K562 (cell line): ENCODE data around the gene FANCF. TPM values are rescaled to one million over a fixed set of nuclear protein-coding genes. Genes with fewer than 3 reads are reported as not detected.

Experiments used
- ATAC-seq: fragments of 200-7000 bp; cut with Tn5 transposase; 3 replicates; pipeline ENCODE4 v1.9.1; 2020; ENCODE audit warnings: moderate library complexity
- Bru-seq: library from RNA; stranded (reverse); fragments of 400-500 nt; gene quantifications from one replicate; lab custom pipeline; 2021; lab: Mats Ljungman, UMichigan
- BruChase-seq, 2 experiments: library from RNA; stranded (reverse); fragments of 400-500 nt; gene quantifications; one replicate each; lab custom pipeline; 2021; lab: Mats Ljungman, UMichigan
- BruUV-seq: library from RNA; stranded (reverse); fragments of 400-500 nt; replicated peaks from 2 replicates; lab custom pipeline; 2021; lab: Mats Ljungman, UMichigan
- CTCF ChIA-PET: fragments of 300-600 bp; formaldehyde crosslinking; extraction: SDS; loops from one replicate; lab custom pipeline; 2021; ENCODE audit warnings: low intra/inter-chr PET ratio; lab: Yijun Ruan, JAX
- POLR2A ChIA-PET: fragments of 300-600, 350-650 bp; sonication (Branson Sonifier 250); formaldehyde crosslinking; extraction: SDS; loops from one replicate; lab custom pipeline; 2021; ENCODE audit warnings: antibody characterized with exemption, inconsistent platforms; lab: Yijun Ruan, JAX
- DNase-seq, 4 experiments: peaks; one replicate each; pipeline versions ENCODE4 v3.0.0 to v3.0.0-alpha.2; 2011 to 2018; ENCODE audit warnings: low spot score in 3 of 4, mixed read lengths in 3 of 4; ENCODE audit errors: extremely low read depth in 1 of 4
- FAIRE-seq: peaks from 2 replicates; lab custom pipeline; 2011; peaks lifted over from hg19 to GRCh38; lab: Jason Lieb, UNC
- H2AFZ ChIP-seq: 2 replicates; pipeline ENCODE4 v1.6.0; 2011; ENCODE audit warnings: low read depth, low read length, control low read depth, inconsistent platforms
- H3K27ac ChIP-seq: fragments of 200-600 bp; 3 replicates; pipeline ENCODE4 v1.8.0; 2011; ENCODE audit warnings: low read depth, mild to moderate bottlenecking, control low read depth, inconsistent platforms, low read length, moderate library complexity, mixed read lengths; ENCODE audit errors: extremely low read depth
- H3K27me3 ChIP-seq, 2 experiments: fragments of 300-600 bp in 1 of 2; 2 replicates in 1 of 2; 3 replicates in 1 of 2; pipeline versions ENCODE4 v1.6.0 to v1.8.0; 2011; ENCODE audit warnings: inconsistent platforms in 2 of 2, low read length in 2 of 2, mild to moderate bottlenecking in 1 of 2, mixed read lengths in 1 of 2, moderate library complexity in 1 of 2; ENCODE audit not compliant: control insufficient read depth in 2 of 2, insufficient read depth in 2 of 2
- H3K36me3 ChIP-seq: fragments of 300-600 bp; 3 replicates; pipeline ENCODE4 v1.8.0; 2011; ENCODE audit warnings: mild to moderate bottlenecking, low read length, inconsistent platforms; ENCODE audit not compliant: control insufficient read depth, insufficient read depth
- H3K4me1 ChIP-seq, 2 experiments: fragments of 200-600 bp in 1 of 2; replicated peaks in 1 of 2; 2 replicates in 1 of 2; 3 replicates in 1 of 2; pipeline versions ENCODE4 v1.5.1 to v1.8.0; 2011; ENCODE audit warnings: inconsistent platforms in 2 of 2, low read length in 2 of 2, mild to moderate bottlenecking in 1 of 2, mixed read lengths in 1 of 2, moderate library complexity in 1 of 2; ENCODE audit not compliant: control insufficient read depth in 2 of 2, insufficient read depth in 2 of 2
- H3K4me2 ChIP-seq: 2 replicates; pipeline ENCODE4 v1.6.1; 2011; ENCODE audit warnings: low read length, control low read depth, inconsistent platforms, mixed read lengths; ENCODE audit not compliant: insufficient read depth
- H3K4me3 ChIP-seq: fragments of 200-600 bp; sonication (generic), shearing (Covaris generic); 2 replicates; pipeline ENCODE4 v1.5.1; 2016; ENCODE audit warnings: control low read depth, inconsistent platforms
- H3K79me2 ChIP-seq: fragments of 200-600 bp; 3 replicates; pipeline ENCODE4 v1.8.0; 2011; ENCODE audit warnings: low read length, inconsistent platforms; ENCODE audit not compliant: control insufficient read depth, insufficient read depth
- H3K9ac ChIP-seq, 2 experiments: 2 replicates each; pipeline versions ENCODE4 v1.6.0 to v1.6.1; 2011; ENCODE audit warnings: low read depth in 2 of 2, low read length in 2 of 2, control low read depth in 1 of 2, inconsistent platforms in 1 of 2, mild to moderate bottlenecking in 1 of 2, mixed read lengths in 1 of 2; ENCODE audit not compliant: insufficient read depth in 1 of 2
- H3K9me1 ChIP-seq: one replicate; pipeline ENCODE4 v1.6.0; 2011; ENCODE audit warnings: inconsistent platforms, mild to moderate bottlenecking, low read length, moderate library complexity; ENCODE audit not compliant: control insufficient read depth, insufficient read depth
- H3K9me3 ChIP-seq: replicated peaks from 2 replicates; pipeline ENCODE4 v1.5.1; 2011; ENCODE audit warnings: low read depth, low read length, inconsistent platforms; ENCODE audit not compliant: control insufficient read depth, insufficient read depth
- H4K20me1 ChIP-seq: replicated peaks from 2 replicates; pipeline ENCODE4 v1.6.1; 2011; ENCODE audit warnings: low read length, inconsistent platforms, mixed read lengths; ENCODE audit not compliant: control insufficient read depth, insufficient read depth
- BDP1 ChIP-seq: IDR thresholded peaks from 3 replicates; pipeline ENCODE4 v1.6.1; 2011; ENCODE audit not compliant: insufficient read length, insufficient read depth
- CTCFL ChIP-seq: IDR thresholded peaks from 2 replicates; pipeline ENCODE4 v1.6.1; 2011; ENCODE audit warnings: borderline replicate concordance, low read depth, mild to moderate bottlenecking, moderate library complexity, low read length; ENCODE audit not compliant: insufficient read depth, poor library complexity, severe bottlenecking
- FOXM1 ChIP-seq, 2 experiments: fragments of 450-650 bp in 1 of 2; sonication (generic) in 1 of 2; formaldehyde crosslinking in 1 of 2; IDR thresholded peaks; 2 replicates each; pipeline versions ENCODE4 v1.6.1 to v1.9.0; 2017 to 2022; ENCODE audit warnings: low read depth in 2 of 2, mild to moderate bottlenecking in 2 of 2, missing genetic modification reagents in 1 of 2, moderate library complexity in 1 of 2
- RHOXF2B ChIP-seq: fragments of 250-450 bp; sonication (Bioruptor Pico); conservative IDR thresholded peaks from 2 replicates; pipeline ENCODE4 v1.5.1; 2021
- RNF219 ChIP-seq: fragments of 250-450 bp; sonication (Bioruptor Pico); IDR thresholded peaks from 2 replicates; pipeline ENCODE4 v1.5.0; 2022; ENCODE audit warnings: mild to moderate bottlenecking
- SFPQ ChIP-seq: fragments of 200-400 bp; formaldehyde crosslinking; IDR thresholded peaks from 2 replicates; pipeline ENCODE4 v1.6.1; 2017; ENCODE audit warnings: mild to moderate bottlenecking, low read depth, low read length, moderate library complexity
- WGBS: fragments of 100-300 bp; shearing (Covaris generic); methylation state at CpG from one replicate; pipeline ENCODE4 v1.1.6; 2016; ENCODE audit warnings: low coverage, mixed read lengths; ENCODE audit not compliant: insufficient coverage; ENCODE audit errors: missing lambda C conversion rate; 5-methylcytosine and 5-hydroxymethylcytosine counted together
- in situ Hi-C: fragments of 300-500 bp; cut with MboI; formaldehyde crosslinking; loops from 4 replicates; pipeline ENCODE4 v1.15.0; 2018; ENCODE audit warnings: inconsistent platforms, mixed read lengths
- intact Hi-C: fragments of 100-400 bp; cut with micrococcal nuclease; formaldehyde crosslinking; loops from 2 replicates; pipeline ENCODE4 v1.14.2; 2022
- long read RNA-seq, 3 experiments: library from polyadenylated mRNA in 2 of 3; library from RNA in 1 of 3; unstranded in 2 of 3; stranded (forward) in 1 of 3; transcript quantifications; one replicate each; pipeline ENCODE4 v2.0.0, GENCODE V29; 2019 to 2022
- polyA minus RNA-seq, 3 experiments: library from RNA; depleted of rRNA, polyadenylated mRNA; stranded (reverse); fragments of >200 nt; gene quantifications; 2 replicates each; pipeline ENCODE4 v1.2.3, GENCODE V29; 2011
- polyA plus RNA-seq, 8 experiments: library from polyadenylated mRNA; depleted of rRNA in 4 of 8; stranded (reverse) in 5 of 8; unstranded in 3 of 8; fragments of >200 nt; fragmentation: Nextera tagmentation in 2 of 8; fragmentation: Illumina TruSeq in 1 of 8; extraction: Ambion mirVana in 2 of 8; extraction: Trizol in 1 of 8; gene quantifications; 2 replicates each; pipeline versions ENCODE4 v1.2.1 to v1.2.3, GENCODE V29; 2011 to 2014; ENCODE audit warnings: inconsistent platforms in 1 of 8, missing spikeins in 1 of 8
- total RNA-seq, 7 experiments: library from RNA; depleted of rRNA in 6 of 7; stranded (reverse); fragments of >200 nt in 6 of 7; fragmentation: Illumina TruSeq in 2 of 7; extraction: Trizol in 2 of 7; gene quantifications; 2 replicates each; pipeline versions ENCODE4 v1.2.1 to v1.2.3, GENCODE V29; 2011 to 2021; ENCODE audit warnings: low replicate concordance in 1 of 7

The FANCF gene
- total RNA-seq (2011; cell fraction: chromatin; rRNA removed; ENCODE audit: low replicate concordance), result 3.5 and 4.1 TPM in 2 replicates
- 5.7 and 6.7 TPM in 2 replicates for total RNA-seq (2011; cell fraction: nucleolus; rRNA removed)
- total RNA-seq (2011; cell fraction: nucleoplasm; rRNA removed), result 5.3 and 5.6 TPM in 2 replicates
- 7.2 and 9.7 TPM in 2 replicates for total RNA-seq (2014; rRNA removed)
- 7.7 and 8.1 TPM in 2 replicates for total RNA-seq (2014; rRNA removed; fragmentation: Illumina TruSeq; extraction: Trizol)
- total RNA-seq (2015; rRNA removed; fragmentation: Illumina TruSeq; extraction: Trizol), result 7.8 TPM in 2 replicates
- 10.3 and 11.0 TPM in 2 replicates for total RNA-seq (2021)
- polyA plus RNA-seq (2011; rRNA removed), result 4.1 and 5.7 TPM in 2 replicates
- polyA plus RNA-seq (2011; cell fraction: cytosol; rRNA removed), result 2.8 and 4.7 TPM in 2 replicates
- 1.7 and 2.5 TPM in 2 replicates for polyA plus RNA-seq (2011; cell fraction: nucleus; rRNA removed)
- polyA plus RNA-seq (2012), result 7.1 and 8.5 TPM in 2 replicates
- polyA plus RNA-seq (2014; fragmentation: Illumina TruSeq; extraction: Trizol), result 6.7 and 7.5 TPM in 2 replicates
- 1 to 10 TPM in 1 of 2 experiments, under 1 TPM in 1; 0.99 to 2.2 TPM for polyA plus RNA-seq (2014; fragmentation: Nextera tagmentation; extraction: Ambion mirVana)
- 8.1 and 10.8 TPM in 2 replicates for polyA plus RNA-seq (2014; rRNA removed)
- polyA minus RNA-seq (2011; rRNA and poly(A)+ RNA removed), result 2.6 and 3.1 TPM in 2 replicates
- 2.5 and 3.7 TPM in 2 replicates for polyA minus RNA-seq (2011; cell fraction: cytosol; rRNA and poly(A)+ RNA removed)
- polyA minus RNA-seq (2011; cell fraction: nucleus; rRNA and poly(A)+ RNA removed), result 3.8 and 4.3 TPM in 2 replicates
- percentile 87 among the genes with signal in this experiment for Bru-seq, nascent RNA
- percentile 72 among the genes with signal in this experiment for BruChase-seq, experiment 1, labeled RNA remaining after a 2-hour chase
- BruChase-seq, experiment 2, labeled RNA remaining after a 6-hour chase, result percentile 78 among the genes with signal in this experiment
- long read RNA-seq, experiment 1, transcript FANCF-201 (1 exons, 2,952 nt), result major isoform, 57 of 58 reads
- long read RNA-seq, experiment 1, partial matches to known transcripts, result 0 of 58 reads
- long read RNA-seq, experiment 1, other reads (novel, unspliced or antisense), result 1 of 58 reads
- long read RNA-seq, experiment 2, transcript FANCF-201 (1 exons, 2,952 nt), result major isoform, 12 of 12 reads
- long read RNA-seq, experiment 2, partial matches to known transcripts, result 0 of 12 reads
- long read RNA-seq, experiment 2, other reads (novel, unspliced or antisense), result 0 of 12 reads
- long read RNA-seq, experiment 3, transcript FANCF-201 (1 exons, 2,952 nt), result major isoform, 16 of 16 reads
- long read RNA-seq, experiment 3, partial matches to known transcripts, result 0 of 16 reads
- long read RNA-seq, experiment 3, other reads (novel, unspliced or antisense), result 0 of 16 reads

GRCh38 chr11:22625448-22626287, at the start of gene FANCF:
TSS of gene FANCF (minus strand) at chr11:22625823. CDS start at chr11:22625810, 13 bp downstream.
- Histone ChIP-seq H3K4me1 (peaks cover 0 to 8% of the 10 kb centered on the region in 2 experiments; a peak in 1 of 5 replicates), H3K79me2 (peaks cover 27% of the 10 kb centered on the region), H3K9me3 (no peaks in the 10 kb centered on the region), H3K27me3 (no peaks in the 10 kb centered on the region), H2AFZ (peak within 1 kb of the TSS; percentile 92), H4K20me1 (no peaks in the 10 kb centered on the region), H3K9me1 (no peaks in the 10 kb centered on the region), H3K4me3 (peak within 1 kb of the TSS; percentile 75), H3K27ac (peak within 1 kb of the TSS; percentile 83), H3K4me2 (peak within 1 kb of the TSS; percentile 94), H3K36me3 (no peaks in the 10 kb centered on the region), H3K9ac (peak within 1 kb of the TSS; percentile 80 to 93)
- DNase-seq (peak; percentile 94 to 99 (median 96)), ATAC-seq (peak; percentile 96), FAIRE-seq (peak; percentile 97)
- ChIA-PET CTCF (no interaction called here), POLR2A (interaction anchor here (1.1 kb wide), 1 partner anchor 18 kb away, joined by 3 read pairs; no protein-coding TSS in a partner anchor)
- intact Hi-C loops (no loop called here), in situ Hi-C loops (no loop called here)
- TSS peak; percentile 86 for BruUV-seq
- under 1% methylated on average over 51 of the region's 55 CpGs for WGBS
- TF ChIP-seq RNF219, result no peak
- TF ChIP-seq BDP1, result no peak
- no peak for TF ChIP-seq SFPQ
- TF ChIP-seq FOXM1 (IDR thresholded peaks at IDR 0.05; ENCODE audit: low read depth), result no peak; the same call in 1 of the 2 replicates
- TF ChIP-seq FOXM1 (CRISPR knock-in tag; IDR thresholded peaks at IDR 0.05; ENCODE audit: low read depth), result 0 out of 2 replicates have a peak, but pooled peaks have one; percentile 49
- TF ChIP-seq CTCFL, result no peak
- no peak for TF ChIP-seq RHOXF2B
